ENCODE data around the gene TCF4. TPM values are rescaled to one million over a fixed set of nuclear protein-coding genes. Genes with fewer than 3 reads are reported as not detected.

The TCF4 gene
- total RNA-seq, 1 experiment from 2014 or later: 2.3 TPM

DNA sequence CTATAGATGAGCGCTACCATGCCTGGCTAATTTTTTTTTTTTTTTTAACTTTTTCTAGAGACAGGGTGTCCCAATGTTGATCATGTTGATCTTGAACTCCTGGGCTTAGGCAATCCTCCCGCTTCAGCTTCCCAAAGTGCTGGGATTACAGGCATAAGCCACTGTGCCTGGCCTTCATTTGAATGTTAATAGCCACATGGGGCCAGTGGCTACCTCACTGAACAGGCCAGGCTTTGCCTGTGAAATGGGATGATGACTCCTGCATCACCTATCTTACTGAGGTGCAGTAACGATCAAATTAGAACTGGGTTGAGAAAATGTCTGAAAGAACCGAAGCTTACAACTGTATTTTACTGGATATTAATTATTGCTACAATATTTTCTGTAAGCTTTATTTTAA is 278.7 kb downstream of the TCF4 start:
- no peaks in the 10 kb centered on the region for H3K9me3 ChIP-seq (ENCODE audit: control insufficient read depth, insufficient read depth, low read depth, low read length)
- TF ChIP-seq SIN3A (IDR thresholded peaks at IDR 0.05; ENCODE audit: borderline replicate concordance, insufficient read depth, low read depth, low read length): no peak
- TF ChIP-seq, protein P1, sequence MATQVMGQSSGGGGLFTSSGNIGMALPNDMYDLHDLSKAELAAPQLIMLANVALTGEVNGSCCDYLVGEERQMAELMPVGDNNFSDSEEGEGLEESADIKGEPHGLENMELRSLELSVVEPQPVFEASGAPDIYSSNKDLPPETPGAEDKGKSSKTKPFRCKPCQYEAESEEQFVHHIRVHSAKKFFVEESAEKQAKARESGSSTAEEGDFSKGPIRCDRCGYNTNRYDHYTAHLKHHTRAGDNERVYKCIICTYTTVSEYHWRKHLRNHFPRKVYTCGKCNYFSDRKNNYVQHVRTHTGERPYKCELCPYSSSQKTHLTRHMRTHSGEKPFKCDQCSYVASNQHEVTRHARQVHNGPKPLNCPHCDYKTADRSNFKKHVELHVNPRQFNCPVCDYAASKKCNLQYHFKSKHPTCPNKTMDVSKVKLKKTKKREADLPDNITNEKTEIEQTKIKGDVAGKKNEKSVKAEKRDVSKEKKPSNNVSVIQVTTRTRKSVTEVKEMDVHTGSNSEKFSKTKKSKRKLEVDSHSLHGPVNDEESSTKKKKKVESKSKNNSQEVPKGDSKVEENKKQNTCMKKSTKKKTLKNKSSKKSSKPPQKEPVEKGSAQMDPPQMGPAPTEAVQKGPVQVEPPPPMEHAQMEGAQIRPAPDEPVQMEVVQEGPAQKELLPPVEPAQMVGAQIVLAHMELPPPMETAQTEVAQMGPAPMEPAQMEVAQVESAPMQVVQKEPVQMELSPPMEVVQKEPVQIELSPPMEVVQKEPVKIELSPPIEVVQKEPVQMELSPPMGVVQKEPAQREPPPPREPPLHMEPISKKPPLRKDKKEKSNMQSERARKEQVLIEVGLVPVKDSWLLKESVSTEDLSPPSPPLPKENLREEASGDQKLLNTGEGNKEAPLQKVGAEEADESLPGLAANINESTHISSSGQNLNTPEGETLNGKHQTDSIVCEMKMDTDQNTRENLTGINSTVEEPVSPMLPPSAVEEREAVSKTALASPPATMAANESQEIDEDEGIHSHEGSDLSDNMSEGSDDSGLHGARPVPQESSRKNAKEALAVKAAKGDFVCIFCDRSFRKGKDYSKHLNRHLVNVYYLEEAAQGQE (IDR thresholded peaks at IDR 0.05; ENCODE audit: insufficient read depth in 1 of 2, low read depth in 2 of 2, low read length in 1 of 2): no peak
- no peak for TF ChIP-seq CTCF (IDR thresholded peaks at IDR 0.05)
- no peak for TF ChIP-seq POLR2AphosphoS5 (IDR thresholded peaks at IDR 0.05; ENCODE audit: low read depth, low read length)
- no peak for TF ChIP-seq TCF7L2 (IDR thresholded peaks at IDR 0.05; ENCODE audit: low read depth, low read length)
- DNase-seq (ENCODE audit: low read depth, low spot score): no peak
- ATAC-seq: no peak
- in situ Hi-C loops (cut with HindIII; ENCODE audit: low pct_unique_long_range_greater_than_20kb, low sequenced_read_pairs): no loop called here
- H3K36me3 ChIP-seq (ENCODE audit: control insufficient read depth, insufficient read depth, low read length): no peaks in the 10 kb centered on the region
- H3K27ac ChIP-seq (ENCODE audit: low read length): no peak overlapping the region
- no TSS peak for BruUV-seq (replicated peaks)
- CTCF ChIA-PET: no interaction called here
- H3K4me1 ChIP-seq (ENCODE audit: control insufficient read depth, insufficient read depth, low read length): no peaks in the 10 kb centered on the region
- H3K27me3 ChIP-seq (ENCODE audit: control insufficient read depth, insufficient read depth, low read length): no peaks in the 10 kb centered on the region
- intact Hi-C loops (cut with micrococcal nuclease; ENCODE audit: unreplicated experiment): no loop called here
- no peak overlapping the region for H3K4me3 ChIP-seq (ENCODE audit: low read depth in 2 of 2, low read length in 2 of 2)
- POLR2A ChIA-PET: no interaction called here

GRCh38 chr18:55307505-55307904 is 280.5 kb downstream of the TCF4 start:
- H3K4me3 ChIP-seq (ENCODE audit: low read depth in 2 of 2, low read length in 2 of 2): no peak overlapping the region
- ChIA-PET POLR2A (no interaction called here), CTCF (no interaction called here)
- H3K27ac ChIP-seq (ENCODE audit: low read length): no peak overlapping the region
- no peak for ATAC-seq
- no TSS peak for BruUV-seq (replicated peaks)
- in situ Hi-C loops (cut with HindIII; ENCODE audit: low pct_unique_long_range_greater_than_20kb, low sequenced_read_pairs) (no loop called here), intact Hi-C loops (cut with micrococcal nuclease; ENCODE audit: unreplicated experiment) (no loop called here)
- no peak for DNase-seq (ENCODE audit: low read depth, low spot score)
- H3K27me3 ChIP-seq (ENCODE audit: control insufficient read depth, insufficient read depth, low read length): no peaks in the 10 kb centered on the region
- H3K36me3 ChIP-seq (ENCODE audit: control insufficient read depth, insufficient read depth, low read length): no peaks in the 10 kb centered on the region
- H3K9me3 ChIP-seq (ENCODE audit: control insufficient read depth, insufficient read depth, low read depth, low read length): no peaks in the 10 kb centered on the region
- H3K4me1 ChIP-seq (ENCODE audit: control insufficient read depth, insufficient read depth, low read length): no peaks in the 10 kb centered on the region
- TF ChIP-seq TCF7L2 (IDR thresholded peaks at IDR 0.05; ENCODE audit: low read depth, low read length) (no peak), CTCF (IDR thresholded peaks at IDR 0.05) (no peak), POLR2AphosphoS5 (IDR thresholded peaks at IDR 0.05; ENCODE audit: low read depth, low read length) (no peak), SIN3A (IDR thresholded peaks at IDR 0.05; ENCODE audit: borderline replicate concordance, insufficient read depth, low read depth, low read length) (no peak)
- TF ChIP-seq, protein P1 (IDR thresholded peaks at IDR 0.05; ENCODE audit: insufficient read depth in 1 of 2, low read depth in 2 of 2, low read length in 1 of 2): no peak

Measured in Panc1 (cell line).